ENCODE results near the gene PITX1.

- no peak for TF ChIP-seq CTCF (IDR thresholded peaks at IDR 0.05)
- TF ChIP-seq POLR2A (IDR thresholded peaks at IDR 0.05) = no peak
Observed at GRCh38 chr5:135029477-135030122, 4.4 kb downstream of the PITX1 start.

All from right lobe of liver (tissue), 4 donors.